CD4-positive, alpha-beta T cell (primary cell): ENCODE results near the gene CCSER1. TPM values are rescaled to one million over a fixed set of nuclear protein-coding genes. Genes with fewer than 3 reads are reported as not detected.

Experiments used
- ATAC-seq: fragments of 200-7000 bp; cut with Tn5 transposase; one replicate; pipeline ENCODE4 v1.10.0; 2022; ENCODE audit warnings: mild to moderate bottlenecking; ENCODE audit not compliant: poor library complexity
- CTCF ChIA-PET: fragments of 350-600 bp; sonication (Branson Sonifier 250); formaldehyde crosslinking; loops from one replicate; lab custom pipeline; 2021; ENCODE audit warnings: antibody characterized with exemption, inconsistent platforms; lab: Charles Lee
- POLR2A ChIA-PET: fragments of 350-600 bp; sonication (Branson Sonifier 250); formaldehyde crosslinking; loops from one replicate; lab custom pipeline; 2021; ENCODE audit warnings: antibody characterized with exemption, inconsistent platforms; lab: Charles Lee
- DNase-seq, 14 experiments: peaks; one replicate each; pipeline ENCODE4 v3.0.0-alpha.2; 2013 to 2020; ENCODE audit warnings: mixed read lengths in 2 of 14
- H3K27ac ChIP-seq, 2 donors: one replicate each; pipeline versions ENCODE4 v1.5.1 to v1.7.0; 2013; ENCODE audit warnings: low read length in 2 of 2, low read depth in 1 of 2, mild to moderate bottlenecking in 1 of 2
- H3K27me3 ChIP-seq, 2 experiments: 1 replicate in 1 of 2; 2 replicates in 1 of 2; pipeline versions ENCODE4 v1.6.1 to v1.7.0; 2013; ENCODE audit warnings: low read length in 2 of 2, control low read depth in 1 of 2, mild to moderate bottlenecking in 1 of 2, moderate library complexity in 1 of 2; ENCODE audit not compliant: insufficient read depth in 2 of 2, control insufficient read depth in 1 of 2
- H3K36me3 ChIP-seq: one replicate; pipeline ENCODE4 v1.6.1; 2013; ENCODE audit warnings: low read length, control low read depth; ENCODE audit not compliant: insufficient read depth
- H3K4me1 ChIP-seq: one replicate; pipeline ENCODE4 v1.6.1; 2013; ENCODE audit warnings: low read length, control low read depth; ENCODE audit not compliant: insufficient read depth
- H3K4me3 ChIP-seq: one replicate; pipeline ENCODE4 v1.5.1; 2013; ENCODE audit warnings: mild to moderate bottlenecking, low read length, moderate library complexity
- H3K9me3 ChIP-seq, 2 experiments: 1 replicate in 1 of 2; 2 replicates in 1 of 2; pipeline versions ENCODE4 v1.6.1 to v1.7.0; 2013; ENCODE audit warnings: low read length in 2 of 2, mild to moderate bottlenecking in 2 of 2, control low read depth in 1 of 2, moderate library complexity in 1 of 2; ENCODE audit not compliant: control insufficient read depth in 1 of 2, insufficient read depth in 1 of 2
- H3K27ac Mint-ChIP-seq: one replicate; pipeline ENCODE4 v1.8.0; 2020; ENCODE audit warnings: mixed read lengths
- H3K27me3 Mint-ChIP-seq: one replicate; pipeline ENCODE4 v1.8.0; 2021; ENCODE audit warnings: mixed read lengths
- H3K36me3 Mint-ChIP-seq: one replicate; pipeline ENCODE4 v1.8.0; 2021; ENCODE audit warnings: low read depth, mixed read lengths
- H3K4me1 Mint-ChIP-seq: one replicate; pipeline ENCODE4 v1.8.0; 2021; ENCODE audit warnings: low read depth, mixed read lengths
- H3K4me3 Mint-ChIP-seq: one replicate; pipeline ENCODE4 v1.8.0; 2020; ENCODE audit warnings: mild to moderate bottlenecking, mixed read lengths
- H3K9me3 Mint-ChIP-seq: one replicate; pipeline ENCODE4 v1.8.0; 2020; ENCODE audit warnings: mixed read lengths
- intact Hi-C, 2 experiments: fragments of 100-400 bp; cut with DNase I in 1 of 2; cut with micrococcal nuclease in 1 of 2; formaldehyde crosslinking; loops; one replicate each; pipeline versions ENCODE4 v1.15.1 to v1.9.0; 2023 to 2025; cut with DNase I, micrococcal nuclease
- total RNA-seq, 174 experiments: library from RNA in 2 of 174; stranded (reverse) in 2 of 174; gene quantifications; one replicate each; pipeline ENCODE4 v1.2.3 and lab custom pipeline; 2021 to 2026
- TF ChIP-seq, protein P1 (sequence below): fragments of 200-600 bp; IDR thresholded peaks from one replicate; pipeline ENCODE4 v1.8.0; 2022; ENCODE audit warnings: antibody characterized with exemption, mild to moderate bottlenecking

CCSER1 gene
- total RNA-seq, 2 experiments from 2014 or later = 0.36 to 0.71 TPM

DNA sequence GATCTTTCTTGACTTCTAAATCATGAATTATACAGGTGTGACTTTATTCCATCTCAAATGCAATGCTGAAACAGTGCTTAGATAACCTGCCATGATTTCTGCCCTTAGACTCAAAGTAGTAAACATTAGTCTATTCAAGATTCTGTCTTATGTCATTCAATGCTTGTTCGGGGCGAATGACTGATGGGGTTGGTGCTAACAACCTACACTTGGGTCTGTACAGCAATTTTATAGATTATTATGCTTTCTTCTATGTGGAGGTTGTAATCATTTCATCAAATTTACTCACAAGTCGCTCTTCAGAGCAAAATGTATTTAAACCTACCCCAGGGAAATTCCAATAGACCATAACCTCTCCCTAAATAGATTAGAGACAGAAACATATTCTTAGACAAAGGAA lies 1155.0 kb downstream of the CCSER1 start:
- no peaks in the 10 kb centered on the region for H3K27me3 Mint-ChIP-seq
- H3K4me1 Mint-ChIP-seq = no peaks in the 10 kb centered on the region
- no peaks in the 10 kb centered on the region for H3K36me3 Mint-ChIP-seq
- peaks cover 13% of the 10 kb centered on the region for H3K9me3 Mint-ChIP-seq
- TF ChIP-seq, protein P1, sequence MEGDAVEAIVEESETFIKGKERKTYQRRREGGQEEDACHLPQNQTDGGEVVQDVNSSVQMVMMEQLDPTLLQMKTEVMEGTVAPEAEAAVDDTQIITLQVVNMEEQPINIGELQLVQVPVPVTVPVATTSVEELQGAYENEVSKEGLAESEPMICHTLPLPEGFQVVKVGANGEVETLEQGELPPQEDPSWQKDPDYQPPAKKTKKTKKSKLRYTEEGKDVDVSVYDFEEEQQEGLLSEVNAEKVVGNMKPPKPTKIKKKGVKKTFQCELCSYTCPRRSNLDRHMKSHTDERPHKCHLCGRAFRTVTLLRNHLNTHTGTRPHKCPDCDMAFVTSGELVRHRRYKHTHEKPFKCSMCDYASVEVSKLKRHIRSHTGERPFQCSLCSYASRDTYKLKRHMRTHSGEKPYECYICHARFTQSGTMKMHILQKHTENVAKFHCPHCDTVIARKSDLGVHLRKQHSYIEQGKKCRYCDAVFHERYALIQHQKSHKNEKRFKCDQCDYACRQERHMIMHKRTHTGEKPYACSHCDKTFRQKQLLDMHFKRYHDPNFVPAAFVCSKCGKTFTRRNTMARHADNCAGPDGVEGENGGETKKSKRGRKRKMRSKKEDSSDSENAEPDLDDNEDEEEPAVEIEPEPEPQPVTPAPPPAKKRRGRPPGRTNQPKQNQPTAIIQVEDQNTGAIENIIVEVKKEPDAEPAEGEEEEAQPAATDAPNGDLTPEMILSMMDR = no peak
- H3K9me3 ChIP-seq = peaks cover 4 to 5% of the 10 kb centered on the region in 2 experiments
- no peaks in the 10 kb centered on the region for H3K4me1 ChIP-seq
- DNase-seq = no peak
- ChIA-PET POLR2A (no interaction called here), CTCF (no interaction called here)
- H3K4me3 ChIP-seq = no peak overlapping the region
- no peak for ATAC-seq
- H3K27ac ChIP-seq = no peak overlapping the region
- H3K4me3 Mint-ChIP-seq = no peak overlapping the region
- no peaks in the 10 kb centered on the region for H3K27me3 ChIP-seq
- intact Hi-C loops = no loop called here
- H3K36me3 ChIP-seq = no peaks in the 10 kb centered on the region
- no peak overlapping the region for H3K27ac Mint-ChIP-seq

GRCh38 chr4:91283726-91284230 lies 1156.6 kb downstream of the CCSER1 start:
- no peaks in the 10 kb centered on the region for H3K36me3 Mint-ChIP-seq
- no peaks in the 10 kb centered on the region for H3K27me3 Mint-ChIP-seq
- Histone ChIP-seq H3K9me3 (peaks cover 4 to 5% of the 10 kb centered on the region in 2 experiments), H3K36me3 (no peaks in the 10 kb centered on the region), H3K4me3 (no peak overlapping the region), H3K4me1 (no peaks in the 10 kb centered on the region), H3K27ac (no peak overlapping the region), H3K27me3 (no peaks in the 10 kb centered on the region)
- no peak overlapping the region for H3K27ac Mint-ChIP-seq
- POLR2A ChIA-PET = no interaction called here
- no peak overlapping the region for H3K4me3 Mint-ChIP-seq
- H3K9me3 Mint-ChIP-seq = peaks cover 8% of the 10 kb centered on the region
- no peaks in the 10 kb centered on the region for H3K4me1 Mint-ChIP-seq
- CTCF ChIA-PET = no interaction called here
- ATAC-seq (no peak), DNase-seq (no peak)
- intact Hi-C loops = no loop called here
- TF ChIP-seq, protein P1 = no peak

- Histone ChIP-seq H3K9me3 (peaks cover 4 to 5% of the 10 kb centered on the region in 2 experiments), H3K4me3 (no peak overlapping the region), H3K27ac (no peak overlapping the region), H3K36me3 (no peaks in the 10 kb centered on the region), H3K4me1 (no peaks in the 10 kb centered on the region), H3K27me3 (no peaks in the 10 kb centered on the region)
- Mint-ChIP-seq H3K9me3 (peaks cover 6% of the 10 kb centered on the region), H3K36me3 (no peaks in the 10 kb centered on the region), H3K4me3 (no peak overlapping the region), H3K4me1 (no peaks in the 10 kb centered on the region), H3K27me3 (no peaks in the 10 kb centered on the region), H3K27ac (no peak overlapping the region)
- ChIA-PET POLR2A (no interaction called here), CTCF (no interaction called here)
- no peak for ATAC-seq
- intact Hi-C loops = no loop called here
- DNase-seq = no peak
- TF ChIP-seq, protein P1 = no peak
Measured at GRCh38 chr4:91284480-91284879, 1157.3 kb downstream of the CCSER1 start.
